ENCODE data around the gene CCDC86.
A peak's percentile ranks its signal among the peaks of the same experiment; 100 is the strongest.

CCDC86 gene

GRCh38 chr11:60831501-60832079 lies 10.3 kb upstream of the CCDC86 start:
- peak; percentile 19 for DNase-seq

- DNase-seq, result no peak
These were observed 7.0 kb upstream of the CCDC86 start for GRCh38 chr11:60834742-60835533.

GRCh38 chr11:60835534-60835846 lies 6.4 kb upstream of the CCDC86 start:
- DNase-seq, result no peak

GRCh38 chr11:60836866-60837515 lies 4.9 kb upstream of the CCDC86 start:
- DNase-seq, result no peak

GRCh38 chr11:60838132-60838531 lies 3.8 kb upstream of the CCDC86 start:
- no peak for DNase-seq

- DNase-seq, result no peak
These were observed 1.2 kb upstream of the CCDC86 start for GRCh38 chr11:60840470-60841430.

GRCh38 chr11:60842668-60843600 lies 1.0 kb downstream of the CCDC86 start:
- DNase-seq, result no peak

- no peak for DNase-seq
These were observed 2.3 kb downstream of the CCDC86 start for GRCh38 chr11:60844045-60844869.

GRCh38 chr11:60844870-60845221 lies 2.9 kb downstream of the CCDC86 start:
- DNase-seq, result no peak

- no peak for DNase-seq
These were observed 3.4 kb downstream of the CCDC86 start for GRCh38 chr11:60845338-60845737.

GRCh38 chr11:60847281-60847680 lies 5.4 kb downstream of the CCDC86 start:
- no peak for DNase-seq

GRCh38 chr11:60847896-60848295 lies 6.0 kb downstream of the CCDC86 start:
- no peak for DNase-seq

GRCh38 chr11:60848714-60849151 lies 6.8 kb downstream of the CCDC86 start:
- no peak for DNase-seq

- DNase-seq, result no peak
These were observed 8.0 kb downstream of the CCDC86 start for GRCh38 chr11:60849641-60850520.

GRCh38 chr11:60851327-60852104 lies 9.6 kb downstream of the CCDC86 start:
- no peak for DNase-seq

- DNase-seq, result no peak
These were observed 10.4 kb downstream of the CCDC86 start for GRCh38 chr11:60852117-60852981.

GRCh38 chr11:60852982-60853950 lies 11.4 kb downstream of the CCDC86 start:
- DNase-seq, result no peak

Measured in NCI-H446 treated with DMSO at 0.1 percent for 48 hours (cell line).